Measurements from ENCODE around the gene UMAD1.

Gene UMAD1

DNA sequence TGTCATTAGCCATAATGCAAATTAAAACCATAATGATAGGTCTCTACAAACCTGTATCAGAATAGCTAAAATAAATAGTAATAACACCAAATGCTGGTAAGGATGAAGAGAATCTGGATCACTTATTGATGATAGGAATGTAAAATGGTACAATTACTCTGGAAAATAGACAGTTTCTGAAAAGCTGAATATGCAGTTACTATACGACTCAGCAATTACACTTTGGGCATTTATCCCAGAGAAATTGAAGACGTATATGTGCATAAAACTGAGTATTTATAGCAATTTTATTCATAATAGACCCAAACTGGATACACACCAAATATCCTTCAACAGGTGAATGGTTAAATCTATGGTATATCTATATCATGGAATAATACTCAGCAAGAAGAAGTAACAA lies 69.9 kb downstream of the UMAD1 start:
- no peak overlapping the region for H3K4me3 ChIP-seq (ENCODE audit: low read depth, low read length)
- no peak for TF ChIP-seq CTCF (conservative IDR thresholded peaks at IDR 0.05; ENCODE audit: low read depth, low read length)
- DNase-seq (ENCODE audit: low read depth): no peak

DNA sequence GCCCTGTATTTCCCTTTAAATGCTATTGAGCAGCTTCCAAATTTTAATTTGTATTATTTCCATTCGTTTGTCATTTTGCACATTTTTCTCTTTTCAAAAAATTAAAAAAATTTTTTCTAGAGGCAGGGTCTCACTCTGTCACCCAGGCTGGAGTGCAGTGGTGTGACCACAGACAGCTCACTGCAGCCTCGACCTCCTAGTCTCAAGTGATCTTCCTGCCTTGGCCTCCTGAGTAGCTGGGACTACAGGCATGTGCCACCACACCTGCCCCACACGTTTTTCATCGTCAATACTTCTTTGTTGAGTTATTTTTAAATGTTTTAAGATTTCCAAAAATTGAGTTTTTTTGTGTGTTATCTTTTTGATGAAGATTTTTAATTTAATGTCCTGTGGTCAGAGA lies 73.2 kb downstream of the UMAD1 start:
- DNase-seq (ENCODE audit: low read depth): no peak

GRCh38 chr7:7718492-7718891 lies 77.9 kb downstream of the UMAD1 start, which contains the start of gene RPA3:
TSS of gene RPA3 (minus strand) at chr7:7718607. CDS start at chr7:7640418, 78,189 bp downstream.
- no peak within 1 kb of the TSS for H3K4me3 ChIP-seq (ENCODE audit: low read depth, low read length)
- DNase-seq (ENCODE audit: low read depth): no peak
- no peak for TF ChIP-seq CTCF (conservative IDR thresholded peaks at IDR 0.05; ENCODE audit: low read depth, low read length)

More for the DNA sequence above, 73.2 kb downstream of the UMAD1 start:
- no peak overlapping the region for H3K4me3 ChIP-seq (ENCODE audit: low read depth, low read length)
- no peak for TF ChIP-seq CTCF (conservative IDR thresholded peaks at IDR 0.05; ENCODE audit: low read depth, low read length)

DNA sequence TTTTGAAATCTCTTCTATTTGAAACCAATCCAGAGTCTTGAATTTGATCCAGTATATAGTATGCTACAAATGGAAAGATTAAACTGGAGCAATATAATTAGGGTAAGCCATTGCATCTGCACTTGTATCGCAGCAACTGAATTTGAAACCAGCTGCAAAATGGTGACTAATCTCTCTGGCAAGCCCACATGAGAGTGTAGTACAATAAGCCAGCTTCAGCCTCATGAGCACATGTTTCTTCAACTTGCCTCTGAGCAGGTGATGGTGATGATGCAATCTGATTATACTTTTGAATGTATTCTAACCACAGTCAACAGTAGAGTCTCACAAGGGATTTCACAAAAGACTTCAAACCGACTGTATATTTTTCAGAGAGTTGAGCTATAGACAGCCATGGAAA lies 78.7 kb downstream of the UMAD1 start:
- DNase-seq (ENCODE audit: low read depth): peak; percentile 98
- TF ChIP-seq CTCF (conservative IDR thresholded peaks at IDR 0.05; ENCODE audit: low read depth, low read length): no peak
- no peak overlapping the region for H3K4me3 ChIP-seq (ENCODE audit: low read depth, low read length)

DNA sequence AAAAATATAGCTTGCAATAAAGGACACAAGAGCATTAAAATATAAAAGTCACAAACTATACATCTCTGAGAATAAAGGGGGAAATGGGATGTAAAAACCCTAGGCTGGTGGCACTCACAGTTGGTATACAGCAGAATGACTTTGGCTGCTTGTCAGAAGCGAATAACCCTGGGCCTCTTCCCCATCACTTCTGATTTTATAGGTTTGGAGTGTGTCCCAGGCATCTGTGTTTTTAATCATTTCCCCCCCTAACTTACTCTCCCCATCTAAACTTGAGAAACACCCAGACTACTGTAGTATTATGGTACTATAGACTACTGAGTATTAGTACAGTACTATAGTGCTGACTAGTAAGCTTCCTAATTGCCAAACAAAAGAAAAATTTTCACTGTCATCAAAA lies 79.6 kb downstream of the UMAD1 start:
- no peak for TF ChIP-seq CTCF (conservative IDR thresholded peaks at IDR 0.05; ENCODE audit: low read depth, low read length)
- DNase-seq (ENCODE audit: low read depth): no peak
- H3K4me3 ChIP-seq (ENCODE audit: low read depth, low read length): no peak overlapping the region

DNA sequence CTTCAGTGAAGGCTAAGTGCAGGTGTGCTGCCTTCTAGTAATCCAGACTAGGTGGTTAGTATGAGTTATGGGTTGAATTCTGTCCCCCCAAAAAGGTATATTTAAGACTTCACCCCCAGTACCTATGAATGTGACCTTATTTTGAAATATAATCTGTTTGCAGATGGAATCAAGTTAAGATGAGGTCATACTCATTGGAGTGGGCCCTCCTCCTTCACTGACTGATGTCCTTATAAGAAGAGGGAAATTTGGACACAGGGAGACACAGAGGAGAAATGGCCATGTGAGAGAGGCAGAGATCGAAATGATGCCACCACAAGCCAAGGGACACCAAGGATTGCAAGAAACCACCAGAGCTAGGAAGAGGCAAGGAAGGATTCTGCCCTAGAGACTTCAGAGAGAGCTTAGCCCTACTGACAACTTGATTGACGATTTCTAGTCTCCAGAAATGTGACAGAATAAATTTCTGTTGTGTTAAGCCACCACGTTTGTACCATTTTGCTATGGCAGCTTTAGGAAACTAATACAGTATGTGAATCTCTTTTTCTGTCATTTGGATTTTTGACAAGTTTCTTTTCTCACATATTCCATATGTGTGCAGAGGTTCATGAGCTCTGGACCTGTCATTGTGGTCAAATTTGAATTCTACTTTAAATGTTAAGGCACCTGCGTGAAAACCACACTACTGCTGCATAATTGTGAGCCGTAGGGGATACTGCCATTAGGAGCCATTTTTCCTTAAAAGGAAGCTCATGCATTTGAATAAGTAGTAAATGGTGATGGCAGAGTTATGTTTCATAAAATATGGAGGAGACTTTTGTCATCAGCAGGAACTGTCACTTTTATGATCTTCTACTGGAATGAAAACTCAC lies 80.4 kb downstream of the UMAD1 start:
- DNase-seq (ENCODE audit: low read depth): no peak
- H3K4me3 ChIP-seq (ENCODE audit: low read depth, low read length): no peak overlapping the region
- TF ChIP-seq CTCF (conservative IDR thresholded peaks at IDR 0.05; ENCODE audit: low read depth, low read length): no peak

DNA sequence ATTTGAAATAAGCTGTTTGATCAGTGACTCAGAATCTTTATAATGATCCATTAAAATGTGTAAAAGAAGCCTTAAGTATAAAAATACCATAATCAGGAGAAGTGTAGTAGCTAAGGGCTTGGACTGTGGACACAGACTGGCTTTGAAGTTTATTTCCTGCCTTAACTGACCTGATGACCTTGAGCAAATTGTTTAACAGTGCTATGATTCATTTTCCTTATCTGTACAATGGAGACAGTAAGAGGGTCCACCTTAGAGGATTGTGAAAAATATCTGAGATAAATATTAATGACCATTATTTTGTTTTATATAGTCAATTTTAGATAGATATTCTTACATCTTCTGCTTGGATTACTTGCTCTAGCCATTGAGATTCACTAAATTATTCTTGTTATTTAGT lies 91.2 kb downstream of the UMAD1 start:
- no peak overlapping the region for H3K4me3 ChIP-seq (ENCODE audit: low read depth, low read length)
- TF ChIP-seq CTCF (conservative IDR thresholded peaks at IDR 0.05; ENCODE audit: low read depth, low read length): no peak
- DNase-seq (ENCODE audit: low read depth): no peak

Measured in choroid plexus epithelial cell (primary cell).